Mesenchymal stem cell (in vitro differentiated cells and primary cell): Measurements from ENCODE around the gene ZNF488.
A peak's percentile ranks its signal among the peaks of the same experiment; 100 is the strongest.

ENCODE experiments used
- DNase-seq: peaks from one replicate; pipeline ENCODE4 v3.0.0-alpha.2; 2013
- H2AFZ ChIP-seq: one replicate; pipeline ENCODE4 v1.6.1; 2013; ENCODE audit warnings: low read depth, mild to moderate bottlenecking, control low read depth, inconsistent platforms, low read length, moderate library complexity
- H2AK5ac ChIP-seq: 2 replicates; pipeline ENCODE4 v1.6.1; 2013; ENCODE audit warnings: low read length, moderate library complexity, mild to moderate bottlenecking, inconsistent platforms; ENCODE audit not compliant: severe bottlenecking
- H2BK120ac ChIP-seq: one replicate; pipeline ENCODE4 v1.6.1; 2013; ENCODE audit warnings: low read depth, mild to moderate bottlenecking, inconsistent platforms, low read length, moderate library complexity
- H2BK12ac ChIP-seq, 2 experiments: one replicate each; pipeline ENCODE4 v1.6.1; 2013; ENCODE audit warnings: inconsistent platforms in 2 of 2, low read length in 2 of 2, mild to moderate bottlenecking in 2 of 2, moderate library complexity in 2 of 2, control low read depth in 1 of 2
- H2BK15ac ChIP-seq: one replicate; pipeline ENCODE4 v1.6.1; 2013; ENCODE audit warnings: mild to moderate bottlenecking, low read depth, inconsistent platforms; ENCODE audit not compliant: poor library complexity, severe bottlenecking
- H2BK5ac ChIP-seq: 2 replicates; pipeline ENCODE4 v1.6.1; 2013; ENCODE audit warnings: low read depth, mild to moderate bottlenecking, low read length, control low read depth, inconsistent platforms; ENCODE audit not compliant: poor library complexity, severe bottlenecking
- H3K14ac ChIP-seq, 2 experiments: one replicate each; pipeline ENCODE4 v1.6.1; 2013; ENCODE audit warnings: inconsistent platforms in 2 of 2, low read length in 2 of 2, control low read depth in 1 of 2, mild to moderate bottlenecking in 1 of 2, moderate library complexity in 1 of 2
- H3K18ac ChIP-seq, 2 experiments: one replicate each; pipeline ENCODE4 v1.6.1; 2013; ENCODE audit warnings: inconsistent platforms in 2 of 2, low read length in 2 of 2, control low read depth in 1 of 2, low read depth in 1 of 2, mild to moderate bottlenecking in 1 of 2
- H3K23ac ChIP-seq, 2 experiments: one replicate each; pipeline ENCODE4 v1.6.1; 2013; ENCODE audit warnings: inconsistent platforms in 2 of 2, low read length in 2 of 2, mild to moderate bottlenecking in 2 of 2, moderate library complexity in 2 of 2, control low read depth in 1 of 2
- H3K27ac ChIP-seq: 2 replicates; pipeline ENCODE4 v1.5.1; 2013; ENCODE audit warnings: mild to moderate bottlenecking, moderate library complexity, low read length, control low read depth, inconsistent platforms; ENCODE audit not compliant: poor library complexity, severe bottlenecking
- H3K27me3 ChIP-seq, 2 experiments: 2 replicates each; pipeline versions ENCODE4 v1.6.1 to v1.7.0; 2013; ENCODE audit warnings: low read length in 2 of 2, mild to moderate bottlenecking in 2 of 2, moderate library complexity in 2 of 2, control low read depth in 1 of 2, inconsistent platforms in 1 of 2; ENCODE audit not compliant: control insufficient read depth in 1 of 2, insufficient read depth in 1 of 2
- H3K36me3 ChIP-seq, 2 experiments: 2 replicates each; pipeline versions ENCODE4 v1.6.1 to v1.7.0; 2013; ENCODE audit warnings: low read length in 2 of 2, control low read depth in 1 of 2, inconsistent platforms in 1 of 2, low read depth in 1 of 2, mild to moderate bottlenecking in 1 of 2; ENCODE audit not compliant: insufficient read depth in 2 of 2, control insufficient read depth in 1 of 2
- H3K4ac ChIP-seq, 2 experiments: one replicate each; pipeline ENCODE4 v1.6.1; 2013; ENCODE audit warnings: inconsistent platforms in 2 of 2, low read length in 2 of 2, mild to moderate bottlenecking in 2 of 2, moderate library complexity in 2 of 2, control low read depth in 1 of 2, low read depth in 1 of 2
- H3K4me1 ChIP-seq: 2 replicates; pipeline ENCODE4 v1.6.1; 2013; ENCODE audit warnings: low read depth, low read length, control low read depth; ENCODE audit not compliant: control insufficient read depth, insufficient read depth
- H3K4me2 ChIP-seq: 2 replicates; pipeline ENCODE4 v1.6.1; 2013; ENCODE audit warnings: low read length, mild to moderate bottlenecking, inconsistent platforms; ENCODE audit not compliant: poor library complexity, severe bottlenecking
- H3K4me3 ChIP-seq, 2 experiments: 2 replicates each; pipeline versions ENCODE4 v1.5.1 to v1.7.0; 2013; ENCODE audit warnings: low read length in 2 of 2, mild to moderate bottlenecking in 2 of 2, control low read depth in 1 of 2, low read depth in 1 of 2; ENCODE audit not compliant: insufficient read depth in 1 of 2
- H3K79me1 ChIP-seq: replicated peaks from 2 replicates; pipeline ENCODE4 v1.6.1; 2013; ENCODE audit warnings: mild to moderate bottlenecking, control low read depth, low read length, inconsistent platforms; ENCODE audit not compliant: poor library complexity, severe bottlenecking
- H3K9ac ChIP-seq: 2 replicates; pipeline ENCODE4 v1.7.0; 2013; ENCODE audit warnings: mild to moderate bottlenecking, low read length, moderate library complexity
- H3K9me3 ChIP-seq: 2 replicates; pipeline ENCODE4 v1.7.0; 2013; ENCODE audit warnings: mild to moderate bottlenecking, low read length; ENCODE audit not compliant: control insufficient read depth
- H4K8ac ChIP-seq: one replicate; pipeline ENCODE4 v1.6.1; 2013; ENCODE audit warnings: inconsistent platforms, mild to moderate bottlenecking, low read length, moderate library complexity
- H4K91ac ChIP-seq: one replicate; pipeline ENCODE4 v1.6.1; 2013; ENCODE audit warnings: mild to moderate bottlenecking, low read length, inconsistent platforms
- WGBS: methylation state at CpG from one replicate; pipeline ENCODE4 v1.1.7; 2013; ENCODE audit warnings: mixed read lengths; 5-methylcytosine and 5-hydroxymethylcytosine counted together

ZNF488 gene

GRCh38 chr10:47378606-47379444 lies 5.3 kb downstream of the ZNF488 start:
- no peak overlapping the region for H3K4me2 ChIP-seq
- H3K4me3 ChIP-seq: no peak overlapping the region
- no peak overlapping the region for H3K18ac ChIP-seq
- no peak for DNase-seq
- no peak overlapping the region for H3K9ac ChIP-seq
- no peaks in the 10 kb centered on the region for H3K36me3 ChIP-seq
- no peak overlapping the region for H2BK15ac ChIP-seq
- no peak overlapping the region for H3K27ac ChIP-seq
- H3K79me1 ChIP-seq: no peaks in the 10 kb centered on the region
- no peak overlapping the region for H3K14ac ChIP-seq
- H3K23ac ChIP-seq: peak overlapping the region in 1 of 2 experiments; percentile 16
- H3K4me1 ChIP-seq: peaks cover 1% of the 10 kb centered on the region
- H2AK5ac ChIP-seq: no peak overlapping the region
- H3K9me3 ChIP-seq: no peaks in the 10 kb centered on the region
- no peak overlapping the region for H4K91ac ChIP-seq
- no peak overlapping the region for H2BK120ac ChIP-seq
- no peak overlapping the region for H2BK12ac ChIP-seq
- H2BK5ac ChIP-seq: no peak overlapping the region
- 93% methylated on average over 11 of the region's 15 CpGs for WGBS
- no peak overlapping the region for H3K4ac ChIP-seq
- H2AFZ ChIP-seq: no peak overlapping the region
- peaks cover 0 to 79% of the 10 kb centered on the region in 2 experiments for H3K27me3 ChIP-seq
- no peak overlapping the region for H4K8ac ChIP-seq

GRCh38 chr10:47378183-47378510 lies 5.9 kb downstream of the ZNF488 start:
- Histone ChIP-seq H3K9me3 (no peaks in the 10 kb centered on the region), H2BK5ac (no peak overlapping the region), H2AFZ (no peak overlapping the region), H3K4ac (no peak overlapping the region), H3K27me3 (peaks cover 0 to 74% of the 10 kb centered on the region in 2 experiments), H3K14ac (no peak overlapping the region), H3K4me3 (no peak overlapping the region), H2AK5ac (no peak overlapping the region), H3K4me2 (no peak overlapping the region), H3K36me3 (no peaks in the 10 kb centered on the region), H4K8ac (no peak overlapping the region), H3K79me1 (no peaks in the 10 kb centered on the region), H3K4me1 (peaks cover 1% of the 10 kb centered on the region), H4K91ac (no peak overlapping the region), H3K23ac (no peak overlapping the region), H2BK15ac (no peak overlapping the region), H2BK12ac (no peak overlapping the region), H3K9ac (no peak overlapping the region), H3K18ac (no peak overlapping the region), H3K27ac (no peak overlapping the region), H2BK120ac (no peak overlapping the region)
- no peak for DNase-seq
- 98% methylated on average over 4 of the region's 4 CpGs for WGBS

GRCh38 chr10:47376522-47377220 lies 7.4 kb downstream of the ZNF488 start:
- no peak overlapping the region for H2BK5ac ChIP-seq
- 85% methylated on average over 10 of the region's 10 CpGs for WGBS

More at GRCh38 chr10:47376522-47377220, 7.4 kb downstream of the ZNF488 start:
- H2AFZ ChIP-seq: no peak overlapping the region
- H3K4me3 ChIP-seq: no peak overlapping the region
- no peak overlapping the region for H3K4ac ChIP-seq
- H2BK15ac ChIP-seq: no peak overlapping the region
- peaks cover 0 to 80% of the 10 kb centered on the region in 2 experiments for H3K27me3 ChIP-seq
- no peak overlapping the region for H4K91ac ChIP-seq
- no peak overlapping the region for H3K9ac ChIP-seq
- no peak overlapping the region for H3K27ac ChIP-seq
- H3K9me3 ChIP-seq: no peaks in the 10 kb centered on the region
- no peak overlapping the region for H2BK12ac ChIP-seq
- no peak overlapping the region for H2BK120ac ChIP-seq
- no peak overlapping the region for H4K8ac ChIP-seq
- no peaks in the 10 kb centered on the region for H3K36me3 ChIP-seq
- H3K18ac ChIP-seq: no peak overlapping the region
- H3K79me1 ChIP-seq: no peaks in the 10 kb centered on the region
- H2AK5ac ChIP-seq: no peak overlapping the region
- H3K23ac ChIP-seq: no peak overlapping the region
- H3K4me2 ChIP-seq: no peak overlapping the region
- no peak overlapping the region for H3K14ac ChIP-seq
- DNase-seq: no peak
- H3K4me1 ChIP-seq: peaks cover 6% of the 10 kb centered on the region
